Effector memory CD4-positive, alpha-beta T cell (primary cell): ENCODE measurements around the gene KIAA0930.

ENCODE experiments used
- DNase-seq, 3 donors: peaks; one replicate each; pipeline ENCODE4 v3.0.0-alpha.2; 2020
- H3K27ac ChIP-seq: 2 replicates; pipeline ENCODE4 v1.7.0; 2013; ENCODE audit warnings: mild to moderate bottlenecking, low read length, moderate library complexity; ENCODE audit not compliant: insufficient read depth, poor library complexity, severe bottlenecking
- H3K27me3 ChIP-seq: replicated peaks from 2 replicates; pipeline ENCODE4 v1.7.0; 2013; ENCODE audit warnings: mild to moderate bottlenecking, low read length; ENCODE audit not compliant: insufficient read depth, control insufficient read depth, poor library complexity, severe bottlenecking
- H3K36me3 ChIP-seq: 2 replicates; pipeline ENCODE4 v1.7.0; 2013; ENCODE audit warnings: mild to moderate bottlenecking, low read length, moderate library complexity; ENCODE audit not compliant: control insufficient read depth, insufficient read depth
- H3K4me1 ChIP-seq: 2 replicates; pipeline ENCODE4 v1.7.0; 2013; ENCODE audit warnings: low read length, mild to moderate bottlenecking; ENCODE audit not compliant: control insufficient read depth, insufficient read depth, poor library complexity, severe bottlenecking
- H3K4me3 ChIP-seq: 2 replicates; pipeline ENCODE4 v1.7.0; 2013; ENCODE audit warnings: low read length, low read depth, mild to moderate bottlenecking; ENCODE audit not compliant: insufficient read depth, poor library complexity, severe bottlenecking
- H3K9me3 ChIP-seq: 2 replicates; pipeline ENCODE4 v1.7.0; 2013; ENCODE audit warnings: mild to moderate bottlenecking, low read length, moderate library complexity; ENCODE audit not compliant: control insufficient read depth

Gene KIAA0930

GRCh38 chr22:45163451-45164269 is 77.0 kb downstream of the KIAA0930 start, which contains the start of gene NUP50:
Gene NUP50 (plus strand): TSS chr22:45163925. CDS start chr22:45168178, 4,253 bp downstream.
- Histone ChIP-seq H3K4me3 (peak within 1 kb of the TSS; percentile 95), H3K4me1 (peaks cover 17% of the 10 kb centered on the region), H3K27ac (peak within 1 kb of the TSS; percentile 81), H3K36me3 (peaks cover 4% of the 10 kb centered on the region), H3K27me3 (no peaks in the 10 kb centered on the region), H3K9me3 (no peaks in the 10 kb centered on the region)
- DNase-seq, result peak; percentile 95

- H3K27me3 ChIP-seq, result no peaks in the 10 kb centered on the region
- H3K36me3 ChIP-seq, result no peaks in the 10 kb centered on the region
- H3K9me3 ChIP-seq, result no peaks in the 10 kb centered on the region
- peak overlapping the region; percentile 81 for H3K27ac ChIP-seq
- peak overlapping the region; percentile 95 for H3K4me3 ChIP-seq
- peaks cover 17% of the 10 kb centered on the region for H3K4me1 ChIP-seq
- no peak for DNase-seq
These were observed 77.6 kb downstream of the KIAA0930 start for GRCh38 chr22:45163099-45163450.

GRCh38 chr22:45162531-45162930 is 78.2 kb downstream of the KIAA0930 start:
- DNase-seq, result no peak
- peak overlapping the region; percentile 95 for H3K4me3 ChIP-seq
- H3K27ac ChIP-seq, result no peak overlapping the region
- H3K4me1 ChIP-seq, result peaks cover 17% of the 10 kb centered on the region
- H3K36me3 ChIP-seq, result no peaks in the 10 kb centered on the region
- no peaks in the 10 kb centered on the region for H3K9me3 ChIP-seq
- H3K27me3 ChIP-seq, result no peaks in the 10 kb centered on the region

GRCh38 chr22:45159652-45160462 is 80.8 kb downstream of the KIAA0930 start:
- no peak overlapping the region for H3K4me3 ChIP-seq
- no peak overlapping the region for H3K27ac ChIP-seq
- DNase-seq, result no peak
- no peaks in the 10 kb centered on the region for H3K36me3 ChIP-seq
- no peaks in the 10 kb centered on the region for H3K27me3 ChIP-seq
- H3K9me3 ChIP-seq, result no peaks in the 10 kb centered on the region
- H3K4me1 ChIP-seq, result peaks cover 9% of the 10 kb centered on the region

- no peaks in the 10 kb centered on the region for H3K9me3 ChIP-seq
- H3K4me3 ChIP-seq, result no peak overlapping the region
- H3K27me3 ChIP-seq, result no peaks in the 10 kb centered on the region
- no peak overlapping the region for H3K27ac ChIP-seq
- H3K4me1 ChIP-seq, result peaks cover 6% of the 10 kb centered on the region
- H3K36me3 ChIP-seq, result no peaks in the 10 kb centered on the region
- no peak for DNase-seq
These were observed 82.8 kb downstream of the KIAA0930 start for GRCh38 chr22:45157907-45158306.

- Histone ChIP-seq H3K4me1 (no peaks in the 10 kb centered on the region), H3K27ac (no peak overlapping the region), H3K4me3 (no peak overlapping the region), H3K27me3 (no peaks in the 10 kb centered on the region), H3K9me3 (no peaks in the 10 kb centered on the region), H3K36me3 (no peaks in the 10 kb centered on the region)
- DNase-seq, result no peak
These were observed 85.4 kb downstream of the KIAA0930 start for GRCh38 chr22:45155050-45155840.

GRCh38 chr22:45154383-45154782 is 86.3 kb downstream of the KIAA0930 start:
- Histone ChIP-seq H3K4me3 (no peak overlapping the region), H3K27me3 (no peaks in the 10 kb centered on the region), H3K9me3 (no peaks in the 10 kb centered on the region), H3K4me1 (no peaks in the 10 kb centered on the region), H3K36me3 (no peaks in the 10 kb centered on the region), H3K27ac (no peak overlapping the region)
- no peak for DNase-seq

- DNase-seq, result no peak
- H3K27ac ChIP-seq, result no peak overlapping the region
- no peaks in the 10 kb centered on the region for H3K4me1 ChIP-seq
- H3K9me3 ChIP-seq, result no peaks in the 10 kb centered on the region
- no peaks in the 10 kb centered on the region for H3K27me3 ChIP-seq
- no peak overlapping the region for H3K4me3 ChIP-seq
- no peaks in the 10 kb centered on the region for H3K36me3 ChIP-seq
These were observed 89.2 kb downstream of the KIAA0930 start for GRCh38 chr22:45151503-45151902.

- Histone ChIP-seq H3K36me3 (no peaks in the 10 kb centered on the region), H3K4me3 (no peak overlapping the region), H3K27ac (no peak overlapping the region), H3K27me3 (no peaks in the 10 kb centered on the region), H3K9me3 (no peaks in the 10 kb centered on the region), H3K4me1 (no peaks in the 10 kb centered on the region)
- no peak for DNase-seq
These were observed 90.6 kb downstream of the KIAA0930 start for GRCh38 chr22:45150139-45150538.
